B cell (primary cell): Measurements from ENCODE around the gene C6orf47. TPM values are rescaled to one million over a fixed set of nuclear protein-coding genes. Genes with fewer than 3 reads are reported as not detected.

Experiments
- ATAC-seq: fragments of 200-7000 bp; cut with Tn5 transposase; one replicate; pipeline ENCODE4 v1.10.0; 2021; ENCODE audit warnings: low read depth, mild to moderate bottlenecking, moderate number of reproducible peaks, moderate library complexity
- CTCF ChIA-PET: fragments of 350-600 bp; sonication (Branson Sonifier 250); formaldehyde crosslinking; loops from one replicate; lab custom pipeline; 2021; ENCODE audit warnings: antibody characterized with exemption, inconsistent platforms; lab: Charles Lee
- POLR2A ChIA-PET: fragments of 350-600 bp; sonication (Branson Sonifier 250); formaldehyde crosslinking; loops from one replicate; lab custom pipeline; 2021; ENCODE audit warnings: antibody characterized with exemption; lab: Charles Lee
- DNase-seq: peaks from one replicate; pipeline ENCODE4 v3.0.0; 2013
- H2AFZ ChIP-seq: 2 replicates; pipeline ENCODE4 v1.6.1; 2012; ENCODE audit warnings: mild to moderate bottlenecking, low read depth, low read length; ENCODE audit not compliant: insufficient read depth, poor library complexity, severe bottlenecking
- H3K27ac ChIP-seq, 2 donors: 1 replicate in 1 of 2; 2 replicates in 1 of 2; pipeline ENCODE4 v1.5.1; 2012 to 2013; ENCODE audit warnings: low read length in 2 of 2, mild to moderate bottlenecking in 2 of 2, moderate library complexity in 1 of 2
- H3K27me3 ChIP-seq, 4 experiments: fragments of 200-600 bp in 1 of 4; sonication (generic) in 1 of 4; replicated peaks in 1 of 4; 1 replicate in 2 of 4; 2 replicates in 2 of 4; pipeline versions ENCODE4 v1.6.1 to v1.7.0; 2013 to 2016; ENCODE audit warnings: low read length in 3 of 4, mild to moderate bottlenecking in 2 of 4, mixed read lengths in 1 of 4, moderate library complexity in 1 of 4; ENCODE audit not compliant: insufficient read depth in 4 of 4, control insufficient read depth in 3 of 4; ENCODE audit errors: control extremely low read depth in 1 of 4
- H3K36me3 ChIP-seq, 2 experiments: replicated peaks in 1 of 2; 1 replicate in 1 of 2; 2 replicates in 1 of 2; pipeline versions ENCODE4 v1.6.1 to v1.7.1; 2013; ENCODE audit warnings: low read length in 1 of 2; ENCODE audit not compliant: insufficient read depth in 2 of 2, control insufficient read depth in 1 of 2; ENCODE audit errors: control extremely low read depth in 1 of 2, extremely low read depth in 1 of 2
- H3K4me1 ChIP-seq, 2 donors: fragments of 200-600 bp in 1 of 2; sonication (generic) in 1 of 2; 1 replicate in 1 of 2; 2 replicates in 1 of 2; pipeline versions ENCODE4 v1.5.1 to v1.6.1; 2013 to 2017; ENCODE audit warnings: low read length in 2 of 2; ENCODE audit not compliant: control insufficient read depth in 2 of 2, insufficient read depth in 2 of 2
- H3K4me2 ChIP-seq: replicated peaks from 2 replicates; pipeline ENCODE3; 2012; ENCODE audit warnings: mild to moderate bottlenecking, low read depth, low read length; ENCODE audit not compliant: poor library complexity, severe bottlenecking
- H3K4me3 ChIP-seq, 5 experiments: fragments of 200-600 bp in 1 of 5; sonication (generic) in 1 of 5; 1 replicate in 3 of 5; 2 replicates in 2 of 5; pipeline versions ENCODE4 v1.5.1 to v1.7.0; 2011 to 2016; ENCODE audit warnings: low read length in 4 of 5, mild to moderate bottlenecking in 4 of 5, low read depth in 2 of 5, control low read depth in 1 of 5, moderate library complexity in 1 of 5; ENCODE audit not compliant: insufficient read depth in 1 of 5; ENCODE audit errors: control extremely low read depth in 1 of 5, extremely low read depth in 1 of 5
- H3K79me2 ChIP-seq: fragments of 200-600 bp; sonication (generic); one replicate; pipeline ENCODE4 v1.6.0; 2016; ENCODE audit warnings: low read length; ENCODE audit not compliant: control insufficient read depth, insufficient read depth
- H3K9ac ChIP-seq: fragments of 200-600 bp; sonication (generic); 2 replicates; pipeline ENCODE4 v1.6.1; 2017; ENCODE audit warnings: mild to moderate bottlenecking, low read length, moderate library complexity
- H3K9me3 ChIP-seq, 3 donors: one replicate each; pipeline versions ENCODE4 v1.6.1 to v1.7.1; 2013; ENCODE audit warnings: low read length in 2 of 3; ENCODE audit not compliant: control insufficient read depth in 2 of 3, insufficient read depth in 1 of 3; ENCODE audit errors: control extremely low read depth in 1 of 3
- H4K20me1 ChIP-seq: 2 replicates; pipeline ENCODE4 v1.6.0; 2012; ENCODE audit warnings: mild to moderate bottlenecking, low read length; ENCODE audit not compliant: insufficient read depth, control insufficient read depth, poor library complexity, severe bottlenecking
- H3K27ac Mint-ChIP-seq: one replicate; pipeline ENCODE4 v1.8.0; 2021; ENCODE audit warnings: mixed read lengths
- H3K27me3 Mint-ChIP-seq: one replicate; pipeline ENCODE4 v1.8.0; 2021; ENCODE audit warnings: mixed read lengths
- H3K4me1 Mint-ChIP-seq: one replicate; pipeline ENCODE4 v1.8.0; 2021; ENCODE audit warnings: mixed read lengths
- H3K4me3 Mint-ChIP-seq: one replicate; pipeline ENCODE4 v1.8.0; 2021; ENCODE audit warnings: mixed read lengths
- H3K9me3 Mint-ChIP-seq: one replicate; pipeline ENCODE4 v1.8.0; 2022; ENCODE audit warnings: mixed read lengths; ENCODE audit not compliant: insufficient read depth
- CTCF ChIP-seq: fragments of 200-600 bp; IDR thresholded peaks from one replicate; pipeline ENCODE4 v1.8.0; 2022; ENCODE audit warnings: antibody characterized with exemption, mild to moderate bottlenecking
- EZH2 ChIP-seq: IDR thresholded peaks from 2 replicates; pipeline ENCODE4 v1.6.1; 2012; ENCODE audit warnings: borderline replicate concordance, low read depth, mild to moderate bottlenecking, moderate library complexity, low read length; ENCODE audit not compliant: insufficient read depth, poor library complexity, severe bottlenecking
- WGBS: methylation state at CpG from one replicate; pipeline ENCODE4 v1.1.5; 2013; ENCODE audit warnings: missing lambda C conversion rate; ENCODE audit not compliant: insufficient coverage; 5-methylcytosine and 5-hydroxymethylcytosine counted together
- intact Hi-C: fragments of 100-400 bp; cut with micrococcal nuclease; formaldehyde crosslinking; loops from one replicate; pipeline ENCODE4 v1.10.0; 2022
- polyA plus RNA-seq: library from polyadenylated mRNA; depleted of rRNA; stranded (reverse); fragments of >200 nt; gene quantifications from 2 replicates; pipeline ENCODE4 v1.2.3, GENCODE V29; 2012
- total RNA-seq, 2 donors: library from RNA; stranded (reverse); fragments of 120-200 nt in 1 of 2; gene quantifications; 1 replicate in 1 of 2; 2 replicates in 1 of 2; pipeline versions ENCODE4 v1.2.3 to v1.2.4, GENCODE V29; 2013 to 2022

C6orf47 gene
- total and polyA plus RNA-seq, 2 donors (not counting 1 experiment from before 2014, with no cell fraction given) = 7.6 to 34.0 TPM

GRCh38 chr6:31681135-31681671 is 20.6 kb upstream of the C6orf47 start:
- no peaks in the 10 kb centered on the region for H4K20me1 ChIP-seq
- ATAC-seq = peak; percentile 48
- H3K4me3 ChIP-seq = peak overlapping the region; percentile 44 to 69 (median 53)
- peak overlapping the region; percentile 77 for H3K9ac ChIP-seq
- Mint-ChIP-seq H3K27ac (peak overlapping the region; percentile 57), H3K27me3 (no peaks in the 10 kb centered on the region), H3K4me3 (peak overlapping the region; percentile 88), H3K9me3 (no peaks in the 10 kb centered on the region), H3K4me1 (peaks cover 43% of the 10 kb centered on the region)
- no peak for TF ChIP-seq CTCF
- no peak for TF ChIP-seq EZH2
- no peaks in the 10 kb centered on the region for H3K79me2 ChIP-seq
- WGBS = 0% methylated on average over 37 of the region's 40 CpGs
- H3K27ac ChIP-seq = peak overlapping the region in 1 of 2 donors; percentile 50
- H3K27me3 ChIP-seq = no peaks in the 10 kb centered on the region
- POLR2A ChIA-PET = interaction anchor here (0.5 to 1.5 kb wide), 5 partner anchors 16 to 181 kb away, joined by 3 to 10 read pairs (median 3); partner anchors contain the start of genes ABHD16A and NEU1
- intact Hi-C loops = loop anchor here (1.0 to 2.0 kb wide), 4 partner anchors 22 to 272 kb away; partner anchors contain the start of gene ABHD16A
- DNase-seq = peak; percentile 63
- peaks cover 19 to 38% of the 10 kb centered on the region in 2 donors for H3K4me1 ChIP-seq
- peak overlapping the region; percentile 99 for H3K4me2 ChIP-seq
- peaks cover 0 to 7% of the 10 kb centered on the region in 2 experiments for H3K36me3 ChIP-seq
- CTCF ChIA-PET = interaction anchor here (0.6 to 2.3 kb wide), 18 partner anchors 10 to 498 kb away, joined by 3 to 57 read pairs (median 4); partner anchors contain the start of genes ABHD16A, HSPA1A, HSPA1L and LSM2
- peak overlapping the region; percentile 80 for H2AFZ ChIP-seq
- no peaks in the 10 kb centered on the region for H3K9me3 ChIP-seq
